GM23248 (cell line): ENCODE data around the gene KLHL24.

Experiments
- EZH2 ChIP-seq: fragments of 200-600 bp; sonication (generic); IDR thresholded peaks from 2 replicates; pipeline ENCODE4 v1.6.1; 2018; ENCODE audit warnings: antibody characterized with exemption, mild to moderate bottlenecking; ENCODE audit not compliant: insufficient read depth, poor library complexity, severe bottlenecking
- EZH2phosphoT487 ChIP-seq: fragments of 200-600 bp; sonication (generic); IDR thresholded peaks from 2 replicates; pipeline ENCODE4 v1.6.1; 2018; ENCODE audit warnings: antibody characterized with exemption, moderate library complexity, mild to moderate bottlenecking, low read depth; ENCODE audit not compliant: insufficient read depth

DNA sequence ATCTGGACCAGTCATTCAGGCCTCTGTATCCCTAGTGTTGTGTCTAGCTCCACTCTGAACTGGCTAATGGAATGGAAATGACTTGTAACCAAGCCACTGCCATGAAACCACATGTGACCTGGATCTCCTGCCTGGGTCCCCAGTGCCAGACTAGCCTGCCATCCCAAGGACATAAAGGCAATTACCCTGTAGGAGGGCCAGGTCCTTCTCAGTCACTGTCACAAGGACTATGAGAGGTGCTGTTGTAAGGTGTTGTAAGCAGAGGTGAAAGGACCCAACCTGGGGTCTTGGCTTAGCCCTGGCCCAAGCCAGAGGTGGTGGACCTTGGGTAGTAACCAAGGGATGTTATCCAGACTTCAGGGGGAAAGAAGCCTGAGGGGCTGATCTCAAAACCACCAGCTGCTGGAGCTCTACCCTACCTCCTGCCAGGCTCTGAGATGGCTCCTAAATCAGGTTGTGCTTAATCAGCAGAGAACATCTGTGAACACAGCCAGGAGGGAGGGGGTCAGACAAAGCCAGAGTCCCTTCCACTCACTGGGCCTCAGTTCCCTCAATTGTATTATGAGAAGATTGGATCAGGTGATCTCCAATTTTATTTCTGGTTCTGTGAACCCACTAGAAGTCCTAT, 15.7 kb upstream of the KLHL24 start:
- no peak for TF ChIP-seq EZH2
- TF ChIP-seq EZH2phosphoT487 = no peak
